Measurements from ENCODE around the gene RCAN2.

Gene RCAN2

DNA sequence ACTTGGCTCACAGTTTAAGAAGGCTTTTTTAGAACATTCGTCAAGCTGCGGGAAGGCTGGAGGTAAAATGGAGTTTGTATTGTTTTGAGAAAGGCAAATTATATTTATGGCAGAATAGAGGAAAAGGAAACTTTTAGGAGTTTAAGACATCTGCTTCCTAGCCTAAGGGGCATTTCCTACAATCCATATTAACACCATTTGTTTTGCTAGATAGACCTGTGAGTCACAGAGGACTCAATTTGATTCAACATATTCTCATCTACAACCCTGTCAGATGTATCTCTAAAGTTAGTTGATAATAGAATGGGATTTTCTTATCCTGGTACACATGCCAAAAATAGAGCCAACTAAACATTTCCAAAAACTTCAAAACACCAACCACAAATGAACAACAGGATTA is 35.0 kb downstream of the RCAN2 start:
- DNase-seq (ENCODE audit: low read depth in 1 of 2, low spot score in 1 of 2): no peak
- H3K27me3 ChIP-seq (ENCODE audit: insufficient read depth, poor library complexity, severe bottlenecking): no peaks in the 10 kb centered on the region
- H3K27ac ChIP-seq (replicated peaks): no peak overlapping the region
- TF ChIP-seq REST (IDR thresholded peaks at IDR 0.05; ENCODE audit: insufficient replicate concordance, low read depth): no peak
- no peak for TF ChIP-seq CTCF (IDR thresholded peaks at IDR 0.05; ENCODE audit: insufficient read depth, low read length)
- TF ChIP-seq POLR2AphosphoS5 (IDR thresholded peaks at IDR 0.05; ENCODE audit: low read depth): no peak
- no peak for TF ChIP-seq SPI1 (IDR thresholded peaks at IDR 0.05; ENCODE audit: borderline replicate concordance, low read depth)
- no peak for TF ChIP-seq GABPA (IDR thresholded peaks at IDR 0.05; ENCODE audit: low read depth)
- no peak overlapping the region for H3K4me3 ChIP-seq (replicated peaks; ENCODE audit: insufficient read depth, low read length)

DNA sequence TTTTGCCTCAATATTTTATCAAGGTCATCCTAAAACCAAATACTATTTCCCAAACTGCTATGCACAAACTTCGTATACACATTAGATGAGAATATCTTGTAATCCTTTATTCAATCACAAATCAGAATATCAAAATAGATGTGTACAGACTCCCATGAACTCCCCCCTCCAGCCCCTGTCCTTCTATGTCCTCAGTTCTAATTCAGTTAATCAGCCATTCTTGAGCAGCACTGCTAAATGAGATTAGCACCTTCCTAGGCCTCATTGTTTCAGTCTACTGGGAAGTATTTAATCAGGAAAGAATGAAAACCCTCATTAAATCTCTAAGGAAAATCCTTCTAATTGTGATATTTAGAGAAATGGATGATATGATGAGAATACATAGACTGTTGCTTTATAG is 36.6 kb downstream of the RCAN2 start:
- TF ChIP-seq POLR2AphosphoS5 (IDR thresholded peaks at IDR 0.05; ENCODE audit: low read depth) (no peak), REST (IDR thresholded peaks at IDR 0.05; ENCODE audit: insufficient replicate concordance, low read depth) (no peak), GABPA (IDR thresholded peaks at IDR 0.05; ENCODE audit: low read depth) (no peak), SPI1 (IDR thresholded peaks at IDR 0.05; ENCODE audit: borderline replicate concordance, low read depth) (no peak), CTCF (IDR thresholded peaks at IDR 0.05; ENCODE audit: insufficient read depth, low read length) (no peak)
- no peaks in the 10 kb centered on the region for H3K27me3 ChIP-seq (ENCODE audit: insufficient read depth, poor library complexity, severe bottlenecking)
- no peak overlapping the region for H3K27ac ChIP-seq (replicated peaks)
- H3K4me3 ChIP-seq (replicated peaks; ENCODE audit: insufficient read depth, low read length): no peak overlapping the region
- no peak for DNase-seq (ENCODE audit: low read depth in 1 of 2, low spot score in 1 of 2)

GRCh38 chr6:46453741-46454316 is 37.4 kb downstream of the RCAN2 start:
- H3K27ac ChIP-seq (replicated peaks): no peak overlapping the region
- DNase-seq (ENCODE audit: low read depth in 1 of 2, low spot score in 1 of 2): no peak
- no peak for TF ChIP-seq CTCF (IDR thresholded peaks at IDR 0.05; ENCODE audit: insufficient read depth, low read length)
- TF ChIP-seq REST (IDR thresholded peaks at IDR 0.05; ENCODE audit: insufficient replicate concordance, low read depth): no peak
- no peak for TF ChIP-seq SPI1 (IDR thresholded peaks at IDR 0.05; ENCODE audit: borderline replicate concordance, low read depth)
- TF ChIP-seq GABPA (IDR thresholded peaks at IDR 0.05; ENCODE audit: low read depth): no peak
- no peak for TF ChIP-seq POLR2AphosphoS5 (IDR thresholded peaks at IDR 0.05; ENCODE audit: low read depth)
- no peaks in the 10 kb centered on the region for H3K27me3 ChIP-seq (ENCODE audit: insufficient read depth, poor library complexity, severe bottlenecking)
- H3K4me3 ChIP-seq (replicated peaks; ENCODE audit: insufficient read depth, low read length): no peak overlapping the region

Data from HL-60 (cell line).